Measurements from ENCODE around the gene PCSK1N. TPM values are rescaled to one million over a fixed set of nuclear protein-coding genes. Genes with fewer than 3 reads are reported as not detected.

PCSK1N gene
- total and polyA plus RNA-seq, 9 of the 15 experiments (the other 6 are each of a cell fraction or from before 2014, with no cell fraction given) = 0.07 to 0.55 (median 0.54) TPM; not detected in 6

DNA sequence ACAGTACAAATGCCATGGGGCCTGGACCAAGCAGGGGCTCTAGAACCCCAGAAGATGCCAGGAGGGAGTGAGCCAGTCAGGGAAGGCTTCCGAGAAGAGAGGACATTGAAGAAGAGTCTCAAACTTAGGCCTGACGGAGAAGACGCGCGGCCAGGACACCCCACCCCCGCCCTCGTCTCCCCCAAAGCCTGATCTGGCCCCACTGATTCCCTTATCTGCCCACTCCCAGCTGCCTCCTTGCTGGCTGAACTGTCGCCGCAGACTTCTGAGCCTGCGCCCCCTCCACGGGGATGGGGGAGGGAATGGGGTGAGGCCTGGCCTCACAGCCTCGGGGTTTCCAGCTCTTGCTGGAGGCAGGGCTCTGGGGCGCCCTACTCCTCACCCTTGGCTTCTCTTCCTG lies 52.6 kb downstream of the PCSK1N start (continued):
- TF ChIP-seq FOXM1 (IDR thresholded peaks at IDR 0.05; ENCODE audit: low read depth) (peak; percentile 89), FOXM1 (CRISPR knock-in tag; IDR thresholded peaks at IDR 0.05; ENCODE audit: low read depth) (no peak), ZNF197 (CRISPR knock-in tag; IDR thresholded peaks at IDR 0.05; ENCODE audit: low read depth) (no peak), BHLHE40 (IDR thresholded peaks at IDR 0.05; ENCODE audit: low read length) (peak; percentile 74), ZNF75A (CRISPR knock-in tag; IDR thresholded peaks at IDR 0.05) (no peak), NRF1 (conservative IDR thresholded peaks at IDR 0.05 in 1 of 2, IDR thresholded peaks at IDR 0.05 in 1 of 2) (peak; percentile 68 to 73), NFIC (IDR thresholded peaks at IDR 0.05) (peak; percentile 86), RAD51 (IDR thresholded peaks at IDR 0.05; ENCODE audit: borderline replicate concordance, low read depth) (peak; percentile 41; the same call in 1 of the 2 replicates), RB1 (IDR thresholded peaks at IDR 0.05; ENCODE audit: low read depth) (no peak), TCF7 (IDR thresholded peaks at IDR 0.05; ENCODE audit: borderline replicate concordance) (peak; percentile 84; the same call in 1 of the 2 replicates), HNRNPL (IDR thresholded peaks at IDR 0.05; ENCODE audit: low read depth, low read length) (no peak), DIDO1 (tag; IDR thresholded peaks at IDR 0.05; ENCODE audit: low read depth) (no peak)
- TF ChIP-seq, protein P1, sequence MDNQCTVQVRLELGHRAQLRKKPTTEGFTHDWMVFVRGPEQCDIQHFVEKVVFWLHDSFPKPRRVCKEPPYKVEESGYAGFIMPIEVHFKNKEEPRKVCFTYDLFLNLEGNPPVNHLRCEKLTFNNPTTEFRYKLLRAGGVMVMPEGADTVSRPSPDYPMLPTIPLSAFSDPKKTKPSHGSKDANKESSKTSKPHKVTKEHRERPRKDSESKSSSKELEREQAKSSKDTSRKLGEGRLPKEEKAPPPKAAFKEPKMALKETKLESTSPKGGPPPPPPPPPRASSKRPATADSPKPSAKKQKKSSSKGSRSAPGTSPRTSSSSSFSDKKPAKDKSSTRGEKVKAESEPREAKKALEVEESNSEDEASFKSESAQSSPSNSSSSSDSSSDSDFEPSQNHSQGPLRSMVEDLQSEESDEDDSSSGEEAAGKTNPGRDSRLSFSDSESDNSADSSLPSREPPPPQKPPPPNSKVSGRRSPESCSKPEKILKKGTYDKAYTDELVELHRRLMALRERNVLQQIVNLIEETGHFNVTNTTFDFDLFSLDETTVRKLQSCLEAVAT (IDR thresholded peaks at IDR 0.05) = peak in 1 of 2 experiments; percentile 66; a peak in 2 of 4 replicates
- TF ChIP-seq, protein P2, sequence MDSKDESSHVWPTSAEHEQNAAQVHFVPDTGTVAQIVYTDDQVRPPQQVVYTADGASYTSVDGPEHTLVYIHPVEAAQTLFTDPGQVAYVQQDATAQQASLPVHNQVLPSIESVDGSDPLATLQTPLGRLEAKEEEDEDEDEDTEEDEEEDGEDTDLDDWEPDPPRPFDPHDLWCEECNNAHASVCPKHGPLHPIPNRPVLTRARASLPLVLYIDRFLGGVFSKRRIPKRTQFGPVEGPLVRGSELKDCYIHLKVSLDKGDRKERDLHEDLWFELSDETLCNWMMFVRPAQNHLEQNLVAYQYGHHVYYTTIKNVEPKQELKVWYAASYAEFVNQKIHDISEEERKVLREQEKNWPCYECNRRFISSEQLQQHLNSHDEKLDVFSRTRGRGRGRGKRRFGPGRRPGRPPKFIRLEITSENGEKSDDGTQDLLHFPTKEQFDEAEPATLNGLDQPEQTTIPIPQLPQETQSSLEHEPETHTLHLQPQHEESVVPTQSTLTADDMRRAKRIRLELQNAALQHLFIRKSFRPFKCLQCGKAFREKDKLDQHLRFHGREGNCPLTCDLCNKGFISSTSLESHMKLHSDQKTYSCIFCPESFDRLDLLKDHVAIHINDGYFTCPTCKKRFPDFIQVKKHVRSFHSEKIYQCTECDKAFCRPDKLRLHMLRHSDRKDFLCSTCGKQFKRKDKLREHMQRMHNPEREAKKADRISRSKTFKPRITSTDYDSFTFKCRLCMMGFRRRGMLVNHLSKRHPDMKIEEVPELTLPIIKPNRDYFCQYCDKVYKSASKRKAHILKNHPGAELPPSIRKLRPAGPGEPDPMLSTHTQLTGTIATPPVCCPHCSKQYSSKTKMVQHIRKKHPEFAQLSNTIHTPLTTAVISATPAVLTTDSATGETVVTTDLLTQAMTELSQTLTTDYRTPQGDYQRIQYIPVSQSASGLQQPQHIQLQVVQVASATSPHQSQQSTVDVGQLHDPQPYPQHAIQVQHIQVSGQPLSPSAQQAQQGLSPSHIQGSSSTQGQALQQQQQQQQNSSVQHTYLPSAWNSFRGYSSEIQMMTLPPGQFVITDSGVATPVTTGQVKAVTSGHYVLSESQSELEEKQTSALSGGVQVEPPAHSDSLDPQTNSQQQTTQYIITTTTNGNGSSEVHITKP (IDR thresholded peaks at IDR 0.05; ENCODE audit: partially characterized antibody) = no peak
- TF ChIP-seq, protein P3, sequence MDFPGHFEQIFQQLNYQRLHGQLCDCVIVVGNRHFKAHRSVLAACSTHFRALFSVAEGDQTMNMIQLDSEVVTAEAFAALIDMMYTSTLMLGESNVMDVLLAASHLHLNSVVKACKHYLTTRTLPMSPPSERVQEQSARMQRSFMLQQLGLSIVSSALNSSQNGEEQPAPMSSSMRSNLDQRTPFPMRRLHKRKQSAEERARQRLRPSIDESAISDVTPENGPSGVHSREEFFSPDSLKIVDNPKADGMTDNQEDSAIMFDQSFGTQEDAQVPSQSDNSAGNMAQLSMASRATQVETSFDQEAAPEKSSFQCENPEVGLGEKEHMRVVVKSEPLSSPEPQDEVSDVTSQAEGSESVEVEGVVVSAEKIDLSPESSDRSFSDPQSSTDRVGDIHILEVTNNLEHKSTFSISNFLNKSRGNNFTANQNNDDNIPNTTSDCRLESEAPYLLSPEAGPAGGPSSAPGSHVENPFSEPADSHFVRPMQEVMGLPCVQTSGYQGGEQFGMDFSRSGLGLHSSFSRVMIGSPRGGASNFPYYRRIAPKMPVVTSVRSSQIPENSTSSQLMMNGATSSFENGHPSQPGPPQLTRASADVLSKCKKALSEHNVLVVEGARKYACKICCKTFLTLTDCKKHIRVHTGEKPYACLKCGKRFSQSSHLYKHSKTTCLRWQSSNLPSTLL (IDR thresholded peaks at IDR 0.05) = no peak
- TF ChIP-seq, protein P4, sequence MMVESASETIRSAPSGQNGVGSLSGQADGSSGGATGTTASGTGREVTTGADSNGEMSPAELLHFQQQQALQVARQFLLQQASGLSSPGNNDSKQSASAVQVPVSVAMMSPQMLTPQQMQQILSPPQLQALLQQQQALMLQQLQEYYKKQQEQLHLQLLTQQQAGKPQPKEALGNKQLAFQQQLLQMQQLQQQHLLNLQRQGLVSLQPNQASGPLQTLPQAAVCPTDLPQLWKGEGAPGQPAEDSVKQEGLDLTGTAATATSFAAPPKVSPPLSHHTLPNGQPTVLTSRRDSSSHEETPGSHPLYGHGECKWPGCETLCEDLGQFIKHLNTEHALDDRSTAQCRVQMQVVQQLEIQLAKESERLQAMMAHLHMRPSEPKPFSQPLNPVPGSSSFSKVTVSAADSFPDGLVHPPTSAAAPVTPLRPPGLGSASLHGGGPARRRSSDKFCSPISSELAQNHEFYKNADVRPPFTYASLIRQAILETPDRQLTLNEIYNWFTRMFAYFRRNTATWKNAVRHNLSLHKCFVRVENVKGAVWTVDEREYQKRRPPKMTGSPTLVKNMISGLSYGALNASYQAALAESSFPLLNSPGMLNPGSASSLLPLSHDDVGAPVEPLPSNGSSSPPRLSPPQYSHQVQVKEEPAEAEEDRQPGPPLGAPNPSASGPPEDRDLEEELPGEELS (CRISPR knock-in tag; IDR thresholded peaks at IDR 0.05; ENCODE audit: borderline replicate concordance) = no peak

All from K562 (cell line).